ENCODE results near the gene C12orf76.

C12orf76 gene

DNA sequence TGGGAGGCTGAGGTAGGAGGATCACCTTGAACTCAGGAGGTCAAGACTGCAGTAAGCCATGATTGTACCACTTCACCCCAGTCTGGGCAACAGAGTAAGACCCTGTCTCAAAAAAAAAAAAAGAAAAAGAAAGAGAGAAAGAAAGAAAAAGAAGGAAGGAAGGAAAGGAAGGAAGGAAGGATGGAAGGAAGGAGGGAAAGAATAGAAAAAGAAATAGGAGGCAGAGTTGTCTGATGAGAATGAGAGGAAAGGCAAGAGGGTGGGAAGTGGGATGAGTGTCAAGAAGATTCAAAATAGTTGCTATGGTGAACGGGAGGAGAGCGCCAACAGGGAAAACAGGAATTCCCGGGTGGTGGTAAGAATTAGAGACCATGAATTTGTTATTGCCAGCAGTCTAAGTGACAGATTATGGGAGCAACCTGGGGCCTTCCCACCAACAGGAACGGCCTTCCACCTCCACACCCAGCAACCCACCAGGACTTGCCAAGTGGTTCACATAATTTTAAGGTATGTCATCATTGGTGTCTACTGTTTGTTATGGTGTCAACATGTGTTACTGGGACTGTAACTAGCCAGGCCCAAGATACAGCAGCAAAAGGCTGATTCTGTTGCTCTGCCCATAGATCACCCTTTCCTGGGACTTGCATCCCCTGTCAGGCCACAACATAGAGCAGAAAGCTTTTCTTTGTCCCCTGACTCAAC is 36.1 kb upstream of the C12orf76 start:
- TF ChIP-seq, protein P1, sequence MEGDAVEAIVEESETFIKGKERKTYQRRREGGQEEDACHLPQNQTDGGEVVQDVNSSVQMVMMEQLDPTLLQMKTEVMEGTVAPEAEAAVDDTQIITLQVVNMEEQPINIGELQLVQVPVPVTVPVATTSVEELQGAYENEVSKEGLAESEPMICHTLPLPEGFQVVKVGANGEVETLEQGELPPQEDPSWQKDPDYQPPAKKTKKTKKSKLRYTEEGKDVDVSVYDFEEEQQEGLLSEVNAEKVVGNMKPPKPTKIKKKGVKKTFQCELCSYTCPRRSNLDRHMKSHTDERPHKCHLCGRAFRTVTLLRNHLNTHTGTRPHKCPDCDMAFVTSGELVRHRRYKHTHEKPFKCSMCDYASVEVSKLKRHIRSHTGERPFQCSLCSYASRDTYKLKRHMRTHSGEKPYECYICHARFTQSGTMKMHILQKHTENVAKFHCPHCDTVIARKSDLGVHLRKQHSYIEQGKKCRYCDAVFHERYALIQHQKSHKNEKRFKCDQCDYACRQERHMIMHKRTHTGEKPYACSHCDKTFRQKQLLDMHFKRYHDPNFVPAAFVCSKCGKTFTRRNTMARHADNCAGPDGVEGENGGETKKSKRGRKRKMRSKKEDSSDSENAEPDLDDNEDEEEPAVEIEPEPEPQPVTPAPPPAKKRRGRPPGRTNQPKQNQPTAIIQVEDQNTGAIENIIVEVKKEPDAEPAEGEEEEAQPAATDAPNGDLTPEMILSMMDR (IDR thresholded peaks at IDR 0.05; ENCODE audit: insufficient read depth, low read depth, low read length, missing control alignments) = no peak
- no peak for DNase-seq (ENCODE audit: low read depth)
- H3K4me3 ChIP-seq (ENCODE audit: low read depth, low read length) = no peak overlapping the region

DNA sequence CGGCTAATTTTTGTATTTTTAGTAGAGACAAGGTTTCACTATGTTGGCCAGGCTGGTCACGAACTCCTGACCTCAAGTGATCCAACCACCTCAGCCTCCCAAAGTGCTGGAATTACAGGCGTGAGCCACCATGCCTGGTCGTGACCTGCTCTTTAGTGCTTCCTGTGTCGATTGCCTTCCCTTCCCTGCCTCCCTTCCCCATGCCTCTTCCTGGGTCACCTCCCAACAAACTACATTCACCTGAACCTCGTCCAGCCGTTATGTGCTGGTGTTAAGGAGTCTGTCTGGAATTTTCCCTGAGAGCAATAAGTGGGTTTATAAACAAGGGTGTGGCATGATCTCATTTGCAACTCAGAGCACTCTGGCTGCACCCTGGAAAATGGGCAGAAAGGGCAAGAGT is 32.1 kb upstream of the C12orf76 start:
- TF ChIP-seq, protein P1 (IDR thresholded peaks at IDR 0.05; ENCODE audit: insufficient read depth, low read depth, low read length, missing control alignments) = no peak
- DNase-seq (ENCODE audit: low read depth) = no peak

DNA sequence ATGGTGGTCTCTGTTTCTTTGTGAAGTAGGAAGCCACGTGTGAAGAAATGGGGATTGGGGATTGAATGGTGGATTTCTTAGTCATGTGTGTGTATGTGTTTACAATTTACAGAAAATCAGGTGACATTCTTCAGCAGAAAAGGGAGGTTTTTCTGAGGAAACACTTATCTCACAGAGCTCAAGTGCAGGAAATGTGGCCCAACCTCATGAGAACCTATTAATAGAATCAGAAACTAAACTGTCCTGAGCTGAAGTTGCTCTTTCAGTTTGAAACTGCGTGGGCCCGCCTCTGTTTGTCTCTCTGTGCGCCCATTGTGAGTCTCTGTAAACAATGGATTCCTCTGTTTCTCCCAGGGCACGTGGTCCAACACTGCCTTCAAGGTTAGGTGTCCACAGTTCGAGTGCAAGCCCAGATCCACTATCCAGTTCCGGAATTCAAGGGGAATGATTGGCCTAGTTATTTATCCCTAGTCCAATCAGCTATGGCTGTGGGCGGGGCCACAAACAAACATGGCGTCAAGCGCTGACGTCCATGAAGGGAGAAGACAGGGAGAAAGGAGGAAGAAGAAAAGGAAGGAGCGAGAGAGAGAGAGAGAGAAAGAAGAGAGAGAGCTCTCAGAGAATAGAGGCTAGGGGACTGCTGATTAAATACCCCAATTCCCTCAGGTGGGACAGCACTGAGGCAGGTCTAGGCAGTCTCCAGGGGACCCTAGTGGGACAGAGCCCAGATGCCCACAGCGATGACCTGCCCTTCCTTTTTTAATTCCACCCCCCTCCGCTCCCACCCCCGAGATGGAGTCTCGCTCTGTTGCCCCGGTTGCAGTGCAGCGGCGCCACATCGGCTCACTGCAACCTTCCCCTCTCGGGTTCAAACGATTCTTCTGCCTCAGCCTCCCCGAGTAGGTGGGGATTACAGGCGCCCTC is 31.4 kb upstream of the C12orf76 start:
- TF ChIP-seq, protein P1 (IDR thresholded peaks at IDR 0.05; ENCODE audit: insufficient read depth, low read depth, low read length, missing control alignments) = no peak
- peak overlapping the region; percentile 44 for H3K4me3 ChIP-seq (ENCODE audit: low read depth, low read length)
- peak; percentile 94 for DNase-seq (ENCODE audit: low read depth)

More for the DNA sequence above, 32.1 kb upstream of the C12orf76 start:
- H3K4me3 ChIP-seq (ENCODE audit: low read depth, low read length) = no peak overlapping the region

DNA sequence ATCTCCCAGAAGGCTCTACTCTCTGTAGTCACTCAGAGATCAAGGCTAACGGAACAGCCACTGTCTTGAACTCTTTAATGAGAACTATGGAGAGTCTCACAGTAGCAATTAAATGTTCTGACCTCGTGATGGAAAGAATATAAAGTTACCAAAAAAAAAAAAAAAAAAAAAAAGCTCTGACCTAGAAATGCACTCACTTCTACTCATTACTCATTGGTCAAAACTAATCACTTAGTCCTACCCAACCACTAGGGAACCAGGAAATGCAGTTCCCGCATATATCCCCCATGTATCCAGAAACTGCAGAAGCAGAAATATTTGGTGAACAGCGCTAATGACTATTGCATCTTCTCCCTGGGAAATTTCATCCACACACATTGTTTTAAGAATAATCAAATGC is 29.5 kb upstream of the C12orf76 start:
- no peak overlapping the region for H3K4me3 ChIP-seq (ENCODE audit: low read depth, low read length)
- no peak for DNase-seq (ENCODE audit: low read depth)
- TF ChIP-seq, protein P1 (IDR thresholded peaks at IDR 0.05; ENCODE audit: insufficient read depth, low read depth, low read length, missing control alignments) = no peak

DNA sequence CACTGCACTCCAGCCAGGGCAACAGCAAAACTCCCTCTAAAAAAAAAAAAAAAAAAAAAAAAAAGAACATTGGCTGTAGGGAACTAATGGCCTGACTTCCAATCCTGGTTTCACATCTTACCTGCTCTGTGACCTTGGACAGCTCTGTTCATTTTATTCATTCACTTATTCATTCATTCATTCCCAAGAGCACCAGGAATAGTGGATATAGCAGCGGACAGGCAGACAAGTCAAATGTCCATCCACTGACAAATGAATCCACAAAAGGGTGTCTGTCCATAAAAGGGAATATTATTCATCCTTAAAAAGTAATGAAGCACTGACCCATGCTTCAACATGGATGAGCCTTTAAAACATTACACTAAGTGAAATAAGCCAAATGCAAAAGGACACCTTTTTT is 27.6 kb upstream of the C12orf76 start:
- no peak overlapping the region for H3K4me3 ChIP-seq (ENCODE audit: low read depth, low read length)
- no peak for DNase-seq (ENCODE audit: low read depth)
- TF ChIP-seq, protein P1 (IDR thresholded peaks at IDR 0.05; ENCODE audit: insufficient read depth, low read depth, low read length, missing control alignments) = no peak

DNA sequence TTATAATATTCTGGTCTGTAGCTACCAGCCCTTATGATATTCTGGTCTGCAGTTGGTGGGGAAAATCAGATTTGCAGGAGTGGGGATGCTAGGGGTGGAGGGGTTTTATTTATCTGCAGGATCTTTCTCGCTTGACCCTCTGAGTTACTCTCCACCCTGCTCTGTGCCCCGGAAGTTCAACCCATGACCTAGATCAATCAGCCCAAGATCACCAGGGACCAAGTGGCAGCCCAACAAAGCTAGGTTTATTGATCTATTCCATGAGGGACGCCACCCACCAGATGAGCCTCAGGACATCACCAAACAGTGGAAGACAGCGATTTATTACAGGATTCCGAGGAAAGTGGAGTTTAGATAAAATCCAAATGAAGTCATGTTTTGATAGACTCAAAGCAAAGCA is 25.8 kb upstream of the C12orf76 start:
- DNase-seq (ENCODE audit: low read depth) = no peak
- H3K4me3 ChIP-seq (ENCODE audit: low read depth, low read length) = no peak overlapping the region
- TF ChIP-seq, protein P1 (IDR thresholded peaks at IDR 0.05; ENCODE audit: insufficient read depth, low read depth, low read length, missing control alignments) = no peak
